ENCODE data around the gene NR1H4. TPM values are rescaled to one million over a fixed set of nuclear protein-coding genes. Genes with fewer than 3 reads are reported as not detected.

Gene NR1H4
- total and polyA plus RNA-seq, 2 of the 8 experiments (the other 6 are each of a cell fraction or from before 2014, with no cell fraction given), result not detected

GRCh38 chr12:100612606-100613005 is 138.9 kb downstream of the NR1H4 start:
- FAIRE-seq, result no peak
- peaks cover 0 to 2% (median 0%) of the 10 kb centered on the region in 4 experiments; a peak in 1 of 8 replicates for H3K36me3 ChIP-seq (ENCODE audit: control insufficient read depth in 2 of 4, insufficient read depth in 4 of 4, low read length in 3 of 4)
- 91% methylated on average over 3 of the region's 3 CpGs; no CpG with 5 or more reads in 1 of the 2 experiments for whole genome bisulfite sequencing, 2 experiments (ENCODE audit: extremely low coverage in 1 of 2, insufficient coverage in 1 of 2, insufficient read length in 1 of 2, insufficient replicate concordance in 2 of 2, low coverage in 1 of 2, low lambda C conversion rate in 2 of 2, missing lambda C conversion rate in 1 of 2)
- TF ChIP-seq KDM1A (IDR thresholded peaks at IDR 0.05; ENCODE audit: borderline replicate concordance, low read length) (no peak), FOSL1 (IDR thresholded peaks at IDR 0.05; ENCODE audit: insufficient read depth, low read depth, low read length) (no peak), SAP30 (IDR thresholded peaks at IDR 0.05; ENCODE audit: insufficient read depth, insufficient replicate concordance, low read length) (no peak), RXRA (IDR thresholded peaks at IDR 0.05; ENCODE audit: insufficient read depth, low read depth, low read length) (no peak), NRF1 (IDR thresholded peaks at IDR 0.05; ENCODE audit: low read depth, low read length) (no peak), SP2 (IDR thresholded peaks at IDR 0.05; ENCODE audit: low read length) (no peak), YY1 (IDR thresholded peaks at IDR 0.05; ENCODE audit: low read depth, low read length) (no peak), SRF (IDR thresholded peaks at IDR 0.05; ENCODE audit: low read depth, low read length) (no peak), E2F6 (IDR thresholded peaks at IDR 0.05) (no peak), SIRT6 (IDR thresholded peaks at IDR 0.05; ENCODE audit: low read length) (no peak), RNF2 (IDR thresholded peaks at IDR 0.05; ENCODE audit: borderline replicate concordance, low read depth, low read length, missing control alignments, poor library complexity, severe bottlenecking) (no peak), TCF12 (IDR thresholded peaks at IDR 0.05; ENCODE audit: low read depth, low read length) (no peak), HDAC2 (IDR thresholded peaks at IDR 0.05; ENCODE audit: borderline replicate concordance in 1 of 2, low read depth in 2 of 2, low read length in 2 of 2) (no peak), TBP (IDR thresholded peaks at IDR 0.05; ENCODE audit: low read depth, low read length) (no peak)

More at GRCh38 chr12:100612606-100613005, 138.9 kb downstream of the NR1H4 start:
- Histone ChIP-seq H4K91ac (replicated peaks; ENCODE audit: insufficient read length, low read length) (no peak overlapping the region), H2BK120ac (replicated peaks; ENCODE audit: low read depth, low read length) (no peak overlapping the region), H4K20me1 (replicated peaks in 1 of 2; ENCODE audit: control insufficient read depth in 1 of 2, insufficient read depth in 2 of 2, low read length in 2 of 2) (peaks cover 0 to 2% of the 10 kb centered on the region in 2 experiments), H3K18ac (ENCODE audit: extremely low read depth, low read length) (no peak overlapping the region), H3K79me2 (ENCODE audit: control insufficient read depth in 1 of 2, insufficient read depth in 2 of 2, low read length in 2 of 2) (no peaks in the 10 kb centered on the region), H4K5ac (ENCODE audit: insufficient read length, low read depth, low read length) (no peak overlapping the region), H3K14ac (ENCODE audit: insufficient read length) (no peak overlapping the region), H3K56ac (replicated peaks; ENCODE audit: insufficient read length, low read depth, low read length) (no peak overlapping the region), H3K79me1 (ENCODE audit: low read depth, low read length) (no peaks in the 10 kb centered on the region), H2BK5ac (ENCODE audit: low read depth, low read length) (no peak overlapping the region), H4K8ac (ENCODE audit: extremely low read depth, insufficient read depth, low read length) (no peak overlapping the region), H3K23me2 (ENCODE audit: low read depth, low read length) (no peaks in the 10 kb centered on the region), H3K27ac (ENCODE audit: low read depth, low read length) (no peak overlapping the region), H3K4ac (replicated peaks; ENCODE audit: insufficient read length, low read depth, low read length) (no peak overlapping the region), H2BK20ac (ENCODE audit: low read length) (no peak overlapping the region), H2AFZ (ENCODE audit: low read length) (no peak overlapping the region), H2BK12ac (ENCODE audit: low read depth, low read length) (no peak overlapping the region), H3K4me3 (ENCODE audit: extremely low read depth in 1 of 4, insufficient read depth in 2 of 4, low read depth in 3 of 4, low read length in 4 of 4) (no peak overlapping the region), H2BK15ac (ENCODE audit: low read length) (no peak overlapping the region), H2AK5ac (ENCODE audit: low read depth, low read length) (no peak overlapping the region), H3K4me2 (ENCODE audit: insufficient read depth in 1 of 2, low read depth in 2 of 2, low read length in 2 of 2) (no peak overlapping the region), H3K9ac (replicated peaks in 1 of 4; ENCODE audit: extremely low read depth in 1 of 4, low read depth in 3 of 4, low read length in 3 of 4) (peak overlapping the region in 1 of 4 experiments; percentile 34; a peak in 1 of 7 replicates), H3K27me3 (replicated peaks in 1 of 4; ENCODE audit: control insufficient read depth in 3 of 4, extremely low read depth in 1 of 4, insufficient read depth in 3 of 4, low read length in 3 of 4) (no peaks in the 10 kb centered on the region), H3K4me1 (replicated peaks in 1 of 4; ENCODE audit: control insufficient read depth in 3 of 4, insufficient read depth in 4 of 4, low read length in 3 of 4) (peaks cover 0 to 2% (median 0%) of the 10 kb centered on the region in 4 experiments; a peak in 1 of 7 replicates), H3K9me3 (ENCODE audit: insufficient read depth in 2 of 2, low read depth in 1 of 2, low read length in 1 of 2) (no peaks in the 10 kb centered on the region), H3K23ac (ENCODE audit: insufficient read length) (no peak overlapping the region)
- DNase-seq (ENCODE audit: low read depth in 1 of 2, low spot score in 2 of 2), result no peak
- POLR2A ChIA-PET (ENCODE audit: partially characterized antibody), result no interaction called here
- CTCF ChIA-PET (ENCODE audit: partially characterized antibody), result no interaction called here

All from H1 (cell line).